NCI-H2196 (cell line): ENCODE data around the gene BAG2.

Source experiments
- DNase-seq: peaks from one replicate; lab custom pipeline; 2025; ENCODE audit not compliant: unreplicated experiment; lab: John Stamatoyannopoulos, UW

BAG2 gene

DNA sequence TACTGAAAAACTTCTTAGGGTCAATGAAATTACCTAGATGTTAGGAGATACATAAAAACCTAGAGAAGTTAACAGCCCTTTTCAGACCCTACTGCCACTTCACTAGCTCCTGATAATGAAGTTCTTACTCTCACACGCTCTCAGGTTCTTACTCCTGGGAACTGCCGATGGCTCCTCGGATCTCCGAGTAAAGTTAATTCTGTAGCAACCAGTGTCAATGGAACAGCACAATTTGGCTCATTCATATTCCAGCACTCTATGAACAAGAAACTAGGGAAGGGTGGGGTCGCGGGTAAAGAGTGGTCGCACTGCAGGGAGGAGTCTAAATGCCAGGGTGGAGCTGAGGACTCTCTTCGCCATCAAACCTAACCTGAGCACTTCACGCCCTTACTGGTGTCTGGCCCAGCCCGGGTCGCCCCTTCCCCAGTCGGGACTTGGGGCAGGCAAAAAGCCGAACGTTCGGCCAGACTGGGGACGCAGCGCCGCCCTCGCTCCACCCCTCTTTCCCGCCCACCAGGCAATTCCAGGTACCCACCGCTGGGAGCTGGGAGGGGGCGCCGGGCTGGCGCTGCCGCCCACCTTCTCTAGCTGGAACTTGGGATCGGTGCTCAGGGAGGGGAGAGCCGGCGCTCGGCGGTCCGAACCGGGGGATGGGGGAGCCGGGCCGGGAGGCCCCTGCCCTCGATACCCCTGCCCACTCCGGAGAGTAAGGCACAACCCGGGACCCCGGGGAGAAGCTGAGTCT, 49.2 kb downstream of the BAG2 start:
- DNase-seq: peak; percentile 60

DNA sequence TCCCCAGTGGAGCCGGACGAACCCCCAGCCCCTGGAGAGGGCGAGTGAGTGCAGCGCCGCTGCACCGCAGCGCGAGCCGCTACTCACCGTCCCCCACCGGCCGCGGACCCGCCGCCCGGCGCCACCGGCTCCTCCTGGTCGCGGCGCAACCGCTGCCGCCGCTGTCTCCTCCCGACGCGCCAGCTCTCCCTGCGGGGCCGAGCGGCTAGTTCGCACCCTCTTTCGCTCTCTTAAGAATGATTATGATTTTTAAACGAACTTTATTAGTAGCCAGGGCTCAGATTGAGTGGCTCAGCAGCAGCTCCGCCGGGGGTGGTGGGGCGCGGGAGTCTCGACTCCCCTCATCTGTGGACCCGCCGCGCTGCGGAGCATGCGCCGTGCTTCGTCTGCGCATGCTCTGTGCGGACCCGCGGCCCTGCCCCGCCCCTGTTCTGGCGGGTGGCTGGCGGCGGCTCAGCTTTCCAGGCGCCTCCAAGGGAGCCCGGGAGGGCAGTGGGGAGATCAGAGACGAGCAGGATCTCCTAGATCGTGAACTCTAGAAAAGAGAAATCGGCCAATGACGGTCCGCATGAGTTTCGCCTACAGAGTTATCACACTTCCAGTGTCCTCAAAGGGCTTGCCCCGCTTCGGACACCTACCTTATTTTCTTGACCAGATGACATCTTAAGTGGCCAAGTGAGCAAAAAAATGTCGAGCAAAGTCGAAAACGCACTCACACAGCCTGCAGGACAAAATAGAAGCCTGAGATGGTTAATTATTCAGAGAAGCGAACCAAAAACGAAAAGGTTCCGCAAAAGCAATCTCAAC, 50.0 kb downstream of the BAG2 start, which contains the start of gene RAB23:
RAB23 (minus strand) TSS at position 372 of the 807 bp plus-strand sequence. CDS start 11,927 bp downstream, outside the sequence.
- peak; percentile 83 for DNase-seq

DNA sequence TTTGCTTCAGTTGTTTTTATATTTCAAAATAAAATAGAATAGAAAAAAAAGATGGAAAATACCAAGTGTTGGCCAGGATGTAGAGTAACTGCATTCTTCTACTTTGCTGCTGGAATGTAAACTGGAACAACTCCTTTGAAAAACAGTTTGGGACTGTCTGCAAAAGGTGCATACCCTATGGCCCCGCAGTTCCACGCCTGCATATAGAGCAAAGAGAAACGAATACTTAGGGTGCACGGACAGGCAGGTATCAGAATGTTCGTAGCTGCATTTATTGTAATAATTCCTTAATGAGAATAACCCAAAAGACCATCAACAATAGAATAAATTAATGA, 50.6 kb downstream of the BAG2 start:
- no peak for DNase-seq

DNA sequence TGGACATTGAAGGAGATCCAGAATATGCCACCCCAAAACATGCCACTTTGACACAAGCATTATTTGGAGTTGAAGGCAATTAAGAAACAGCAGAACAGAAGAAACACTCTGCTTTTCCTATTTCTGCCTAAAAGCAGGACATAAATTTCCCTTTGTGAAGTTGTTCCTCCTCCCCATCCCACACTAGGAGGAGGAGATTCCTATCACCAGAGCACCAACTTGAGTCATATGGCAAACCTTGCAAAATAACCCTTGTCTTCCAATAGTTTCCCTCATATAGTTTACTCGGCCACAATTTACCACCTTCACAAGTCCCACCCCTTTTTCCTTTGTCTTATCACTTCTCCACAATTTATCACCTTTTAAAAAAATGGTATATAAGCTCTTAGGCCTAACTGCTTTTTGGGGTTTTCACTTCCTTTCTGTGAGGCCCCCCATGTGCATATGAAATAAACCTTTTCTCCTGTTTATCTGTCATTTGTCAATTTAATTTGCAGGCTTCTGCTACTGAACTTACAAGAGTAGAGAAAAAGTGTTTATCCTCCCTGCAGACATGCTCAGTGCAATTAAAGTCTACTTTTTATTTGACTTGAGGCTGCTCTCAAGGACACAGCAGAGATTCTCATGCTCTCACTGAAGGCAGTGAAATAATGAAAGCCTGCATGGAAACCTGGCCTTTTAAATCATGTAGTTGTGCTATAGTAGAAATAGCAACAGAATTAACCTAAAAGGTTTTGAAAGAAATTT, 52.8 kb downstream of the BAG2 start:
- no peak for DNase-seq

DNA sequence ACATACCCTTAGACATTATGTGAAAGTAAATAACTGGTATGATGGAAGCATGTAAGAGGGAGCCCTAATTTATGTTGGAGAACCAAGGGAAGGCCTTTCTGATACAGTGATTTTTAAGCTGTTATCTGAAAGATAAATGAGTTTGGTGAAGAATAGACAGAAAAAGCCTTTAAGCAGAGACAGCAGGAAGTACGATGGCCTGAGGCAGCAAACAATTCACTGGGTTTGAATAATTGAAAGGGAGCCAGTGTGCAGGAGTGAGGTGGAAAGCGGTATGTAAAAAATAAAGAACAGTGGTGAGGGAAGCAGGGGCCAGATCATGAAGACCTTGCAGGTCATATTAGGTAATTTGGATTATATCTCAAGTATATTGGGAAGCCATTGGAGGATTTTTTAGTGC, 54.1 kb downstream of the BAG2 start:
- DNase-seq: no peak
